WTC11 (cell line): Measurements from ENCODE around the gene RANBP17.

Experiments
- FOXJ3 ChIP-seq: sonication (generic); formaldehyde crosslinking; IDR thresholded peaks from 2 replicates; pipeline ENCODE4 v1.9.0; 2021; ENCODE audit warnings: missing genetic modification reagents, mild to moderate bottlenecking, borderline replicate concordance
- JUN ChIP-seq: sonication (generic); formaldehyde crosslinking; IDR thresholded peaks from 2 replicates; pipeline ENCODE4 v1.8.0; 2023; ENCODE audit warnings: mild to moderate bottlenecking, missing genetic modification reagents
- ZNF416 ChIP-seq: fragments of 250-450 bp; sonication (Bioruptor Pico); IDR thresholded peaks from 2 replicates; pipeline ENCODE4 v1.9.0; 2021; ENCODE audit warnings: mild to moderate bottlenecking, inconsistent platforms
- TF ChIP-seq, protein P1 (sequence below): fragments of 200-600 bp; IDR thresholded peaks from 2 replicates; pipeline ENCODE4 v1.8.0; 2022; ENCODE audit warnings: antibody characterized with exemption
- TF ChIP-seq, protein P2 (sequence below): sonication (generic); formaldehyde crosslinking; IDR thresholded peaks from 2 replicates; pipeline ENCODE4 v1.8.0; 2022; ENCODE audit warnings: mild to moderate bottlenecking, missing genetic modification reagents
- TF ChIP-seq, protein P3 (sequence below): sonication (generic); formaldehyde crosslinking; IDR thresholded peaks from 2 replicates; pipeline ENCODE4 v1.8.1; 2023; ENCODE audit warnings: mild to moderate bottlenecking, missing genetic modification reagents, borderline replicate concordance

DNA sequence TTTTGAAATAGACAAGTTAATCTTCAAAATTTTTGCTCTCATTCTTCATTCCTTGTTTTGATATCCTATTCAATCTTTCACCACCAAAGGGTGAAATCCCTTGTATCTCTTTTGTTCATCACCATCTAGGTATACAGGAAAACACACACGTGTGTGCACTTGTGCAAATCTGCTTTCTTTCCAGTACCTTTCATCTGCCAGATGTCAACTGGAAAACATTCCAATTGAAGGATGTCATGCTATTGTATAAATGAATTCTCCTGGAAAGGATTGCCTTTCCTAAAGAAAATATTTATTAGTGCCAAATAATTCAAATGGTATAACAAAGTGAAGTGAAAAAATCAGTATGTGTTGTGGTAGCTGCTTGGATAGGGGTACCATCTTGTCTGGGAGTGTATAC is 123.7 kb downstream of the RANBP17 start:
- TF ChIP-seq, protein P1, sequence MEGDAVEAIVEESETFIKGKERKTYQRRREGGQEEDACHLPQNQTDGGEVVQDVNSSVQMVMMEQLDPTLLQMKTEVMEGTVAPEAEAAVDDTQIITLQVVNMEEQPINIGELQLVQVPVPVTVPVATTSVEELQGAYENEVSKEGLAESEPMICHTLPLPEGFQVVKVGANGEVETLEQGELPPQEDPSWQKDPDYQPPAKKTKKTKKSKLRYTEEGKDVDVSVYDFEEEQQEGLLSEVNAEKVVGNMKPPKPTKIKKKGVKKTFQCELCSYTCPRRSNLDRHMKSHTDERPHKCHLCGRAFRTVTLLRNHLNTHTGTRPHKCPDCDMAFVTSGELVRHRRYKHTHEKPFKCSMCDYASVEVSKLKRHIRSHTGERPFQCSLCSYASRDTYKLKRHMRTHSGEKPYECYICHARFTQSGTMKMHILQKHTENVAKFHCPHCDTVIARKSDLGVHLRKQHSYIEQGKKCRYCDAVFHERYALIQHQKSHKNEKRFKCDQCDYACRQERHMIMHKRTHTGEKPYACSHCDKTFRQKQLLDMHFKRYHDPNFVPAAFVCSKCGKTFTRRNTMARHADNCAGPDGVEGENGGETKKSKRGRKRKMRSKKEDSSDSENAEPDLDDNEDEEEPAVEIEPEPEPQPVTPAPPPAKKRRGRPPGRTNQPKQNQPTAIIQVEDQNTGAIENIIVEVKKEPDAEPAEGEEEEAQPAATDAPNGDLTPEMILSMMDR = no peak
- no peak for TF ChIP-seq ZNF416 (CRISPR knock-in tag)
- TF ChIP-seq, protein P2, sequence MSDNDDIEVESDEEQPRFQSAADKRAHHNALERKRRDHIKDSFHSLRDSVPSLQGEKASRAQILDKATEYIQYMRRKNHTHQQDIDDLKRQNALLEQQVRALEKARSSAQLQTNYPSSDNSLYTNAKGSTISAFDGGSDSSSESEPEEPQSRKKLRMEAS = no peak
- no peak for TF ChIP-seq JUN
- TF ChIP-seq, protein P3, sequence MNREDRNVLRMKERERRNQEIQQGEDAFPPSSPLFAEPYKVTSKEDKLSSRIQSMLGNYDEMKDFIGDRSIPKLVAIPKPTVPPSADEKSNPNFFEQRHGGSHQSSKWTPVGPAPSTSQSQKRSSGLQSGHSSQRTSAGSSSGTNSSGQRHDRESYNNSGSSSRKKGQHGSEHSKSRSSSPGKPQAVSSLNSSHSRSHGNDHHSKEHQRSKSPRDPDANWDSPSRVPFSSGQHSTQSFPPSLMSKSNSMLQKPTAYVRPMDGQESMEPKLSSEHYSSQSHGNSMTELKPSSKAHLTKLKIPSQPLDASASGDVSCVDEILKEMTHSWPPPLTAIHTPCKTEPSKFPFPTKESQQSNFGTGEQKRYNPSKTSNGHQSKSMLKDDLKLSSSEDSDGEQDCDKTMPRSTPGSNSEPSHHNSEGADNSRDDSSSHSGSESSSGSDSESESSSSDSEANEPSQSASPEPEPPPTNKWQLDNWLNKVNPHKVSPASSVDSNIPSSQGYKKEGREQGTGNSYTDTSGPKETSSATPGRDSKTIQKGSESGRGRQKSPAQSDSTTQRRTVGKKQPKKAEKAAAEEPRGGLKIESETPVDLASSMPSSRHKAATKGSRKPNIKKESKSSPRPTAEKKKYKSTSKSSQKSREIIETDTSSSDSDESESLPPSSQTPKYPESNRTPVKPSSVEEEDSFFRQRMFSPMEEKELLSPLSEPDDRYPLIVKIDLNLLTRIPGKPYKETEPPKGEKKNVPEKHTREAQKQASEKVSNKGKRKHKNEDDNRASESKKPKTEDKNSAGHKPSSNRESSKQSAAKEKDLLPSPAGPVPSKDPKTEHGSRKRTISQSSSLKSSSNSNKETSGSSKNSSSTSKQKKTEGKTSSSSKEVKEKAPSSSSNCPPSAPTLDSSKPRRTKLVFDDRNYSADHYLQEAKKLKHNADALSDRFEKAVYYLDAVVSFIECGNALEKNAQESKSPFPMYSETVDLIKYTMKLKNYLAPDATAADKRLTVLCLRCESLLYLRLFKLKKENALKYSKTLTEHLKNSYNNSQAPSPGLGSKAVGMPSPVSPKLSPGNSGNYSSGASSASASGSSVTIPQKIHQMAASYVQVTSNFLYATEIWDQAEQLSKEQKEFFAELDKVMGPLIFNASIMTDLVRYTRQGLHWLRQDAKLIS (CRISPR knock-in tag) = no peak
- no peak for TF ChIP-seq FOXJ3
